ENCODE results near the gene SPTBN1. TPM values are rescaled to one million over a fixed set of nuclear protein-coding genes. Genes with fewer than 3 reads are reported as not detected.

The SPTBN1 gene
- total RNA-seq, 1 experiment from 2014 or later = 110 TPM

GRCh38 chr2:54555318-54555837 lies 99.3 kb downstream of the SPTBN1 start:
- DNase-seq (ENCODE audit: low read depth) = peak; percentile 86
- in situ Hi-C loops (cut with HindIII; ENCODE audit: low pct_unique_long_range_greater_than_20kb, low sequenced_read_pairs) = no loop called here

DNA sequence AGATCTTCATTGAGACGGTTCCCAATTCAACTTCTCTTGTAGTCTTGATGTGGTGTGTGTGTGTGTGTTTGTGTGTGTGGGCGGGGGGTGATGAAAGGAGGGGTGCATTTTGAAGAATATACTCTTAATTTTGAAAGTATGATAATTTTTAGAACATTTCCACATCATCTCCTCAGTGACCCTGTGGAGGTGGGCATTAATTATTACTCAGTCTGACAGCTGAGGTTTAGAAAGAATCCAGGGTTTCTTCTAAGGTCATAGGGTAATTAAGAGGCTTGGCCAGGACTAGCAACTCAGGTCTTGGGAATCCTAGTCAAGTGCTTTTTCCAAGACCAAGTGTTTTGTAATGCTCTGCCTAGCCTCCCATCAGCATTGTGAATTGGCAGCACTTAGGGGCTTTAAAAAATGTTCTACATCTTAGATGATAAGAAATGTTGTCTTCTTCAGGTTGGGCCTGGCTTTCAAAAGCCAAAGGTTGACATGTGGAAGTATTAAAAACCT lies 100.5 kb downstream of the SPTBN1 start:
- DNase-seq (ENCODE audit: low read depth) = peak; percentile 86
- in situ Hi-C loops (cut with HindIII; ENCODE audit: low pct_unique_long_range_greater_than_20kb, low sequenced_read_pairs) = no loop called here

DNA sequence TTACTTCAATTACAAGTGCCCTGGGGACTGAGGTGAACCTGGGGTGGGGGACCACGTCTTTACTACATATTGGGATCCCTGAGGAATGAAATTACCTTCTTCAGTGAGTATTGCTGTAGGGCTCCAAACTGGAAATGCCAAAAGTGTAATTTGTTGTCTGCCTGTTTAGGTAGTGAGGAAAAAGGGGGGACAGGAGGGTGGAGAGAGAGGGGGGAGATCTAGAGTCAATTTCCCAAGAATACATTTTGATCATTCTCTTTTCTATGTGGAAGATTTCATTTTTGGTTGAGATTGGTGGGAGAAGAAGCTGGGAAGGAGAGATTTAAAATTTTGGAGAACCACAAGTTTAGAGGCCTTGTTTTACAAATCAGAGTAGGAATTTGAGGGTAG lies 101.1 kb downstream of the SPTBN1 start:
- DNase-seq (ENCODE audit: low read depth) = no peak
- in situ Hi-C loops (cut with HindIII; ENCODE audit: low pct_unique_long_range_greater_than_20kb, low sequenced_read_pairs) = no loop called here

DNA sequence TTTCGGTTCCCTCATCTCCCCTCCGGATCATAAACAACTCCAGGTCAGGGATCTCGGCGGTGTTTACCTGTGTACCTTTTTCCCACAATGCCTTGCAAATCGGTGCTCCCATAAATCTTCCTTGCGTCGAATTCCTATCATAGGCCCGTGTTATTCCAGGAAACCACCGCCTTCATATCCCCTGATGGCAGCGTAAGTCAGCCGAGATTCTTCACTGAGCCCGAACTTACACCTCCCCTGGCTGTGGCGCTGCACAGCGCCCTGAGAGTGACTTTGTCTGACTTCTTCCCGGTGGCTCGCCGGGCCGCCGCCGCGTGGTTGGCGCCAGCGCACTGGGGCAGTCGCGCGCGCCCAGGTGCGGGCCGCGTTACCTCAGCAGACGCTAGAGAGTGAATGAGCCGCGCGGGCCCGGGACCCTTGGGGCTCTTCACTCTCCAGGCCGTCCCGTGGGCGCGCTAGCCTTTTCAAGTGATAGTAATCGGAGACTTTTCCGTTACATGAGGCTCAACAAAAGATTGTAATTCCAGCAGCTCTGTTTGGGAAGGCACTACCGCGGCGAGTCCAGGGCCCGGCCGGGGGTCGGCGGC lies 101.6 kb downstream of the SPTBN1 start:
- in situ Hi-C loops (cut with HindIII; ENCODE audit: low pct_unique_long_range_greater_than_20kb, low sequenced_read_pairs) = no loop called here

DNA sequence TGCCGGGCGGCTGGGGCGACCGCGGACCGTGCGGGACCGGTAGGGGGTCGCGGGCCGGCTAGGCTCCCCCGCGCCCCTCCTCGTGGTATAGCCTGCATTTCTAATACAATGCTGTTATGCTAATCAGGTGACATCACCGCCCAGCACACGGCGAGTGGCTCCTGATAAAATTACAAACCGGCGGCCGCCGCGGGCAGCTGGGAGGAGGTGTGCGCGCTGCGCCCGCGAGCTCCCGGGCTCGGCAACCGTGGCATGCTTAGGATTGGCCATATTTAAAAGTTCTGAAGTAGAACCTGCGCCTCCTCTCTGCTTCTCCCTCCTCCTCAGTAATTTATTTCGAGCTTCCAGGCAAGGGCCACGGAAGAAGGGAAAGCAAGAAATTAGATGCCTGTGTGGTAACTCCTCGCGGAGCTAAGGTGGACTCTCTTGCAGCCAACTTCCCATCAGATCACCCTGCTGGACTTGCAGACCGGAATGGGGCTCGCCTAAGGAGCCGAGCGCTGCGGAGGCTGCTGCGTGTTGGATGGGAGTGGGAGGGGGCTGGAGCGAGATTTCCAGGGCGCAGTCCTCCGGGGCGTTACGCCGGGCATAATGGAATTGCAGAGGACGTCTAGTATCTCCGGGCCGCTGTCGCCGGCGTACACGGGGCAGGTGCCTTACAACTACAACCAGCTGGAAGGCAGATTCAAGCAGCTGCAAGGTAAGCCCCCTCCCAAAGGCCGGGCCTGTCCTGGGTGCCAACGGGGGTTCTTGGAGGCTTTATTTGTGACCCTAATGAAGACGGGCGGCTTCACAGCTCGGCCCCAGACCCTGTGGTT lies 102.3 kb downstream of the SPTBN1 start:
- in situ Hi-C loops (cut with HindIII; ENCODE audit: low pct_unique_long_range_greater_than_20kb, low sequenced_read_pairs) = no loop called here
- DNase-seq (ENCODE audit: low read depth) = peak; percentile 67

More for the DNA sequence above, 101.6 kb downstream of the SPTBN1 start:
- no peak for DNase-seq (ENCODE audit: low read depth)

DNA sequence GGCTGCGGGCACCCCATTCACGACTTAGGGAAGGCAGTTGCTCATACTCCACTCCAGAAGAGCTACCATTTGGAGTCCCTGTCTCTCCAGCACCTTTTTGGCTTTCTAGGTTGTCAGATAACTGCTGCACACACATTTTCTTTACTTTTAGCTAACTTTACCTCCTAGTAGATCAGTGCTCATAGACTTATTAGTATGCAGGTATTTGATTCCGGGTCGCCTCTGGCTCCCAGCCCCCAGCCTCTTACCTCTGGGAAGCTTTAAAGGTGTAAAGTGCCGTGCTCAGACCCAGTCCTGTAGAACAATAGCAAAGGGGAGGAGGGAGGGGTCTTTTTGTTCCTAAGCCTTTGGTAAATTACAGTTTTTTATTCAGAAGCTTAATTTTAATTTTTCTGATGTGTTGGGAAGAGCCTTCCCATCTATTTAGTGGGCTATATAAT lies 102.9 kb downstream of the SPTBN1 start:
- in situ Hi-C loops (cut with HindIII; ENCODE audit: low pct_unique_long_range_greater_than_20kb, low sequenced_read_pairs) = no loop called here
- DNase-seq (ENCODE audit: low read depth) = peak; percentile 33

DNA sequence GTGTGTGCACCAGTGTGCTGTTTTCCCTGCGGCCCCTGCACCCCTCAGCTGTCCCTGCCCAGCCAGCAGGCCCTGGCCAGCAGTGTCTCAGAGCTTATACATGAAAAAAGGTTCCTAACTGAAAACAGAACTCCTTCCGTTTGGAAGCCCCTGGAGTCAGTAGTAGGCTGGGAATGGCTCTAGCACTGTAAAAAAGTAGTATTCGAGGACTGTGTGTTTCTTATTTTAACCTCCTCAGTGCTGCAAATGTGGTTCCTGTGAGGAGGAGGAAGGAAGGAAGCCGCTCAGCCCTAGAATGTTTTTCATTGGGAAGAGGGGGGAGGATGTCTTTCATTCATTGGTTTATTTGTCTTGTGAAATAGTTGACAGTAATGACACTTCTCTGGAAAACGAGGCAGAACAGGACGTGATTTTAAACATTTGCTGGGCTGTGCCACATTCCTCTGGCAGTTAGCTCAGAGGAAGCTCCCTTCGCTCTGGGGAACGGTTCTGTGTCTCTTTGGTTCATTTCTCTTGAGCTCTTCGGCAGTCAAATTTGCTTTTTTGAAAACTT lies 103.5 kb downstream of the SPTBN1 start:
- in situ Hi-C loops (cut with HindIII; ENCODE audit: low pct_unique_long_range_greater_than_20kb, low sequenced_read_pairs) = no loop called here
- DNase-seq (ENCODE audit: low read depth) = peak; percentile 92

- in situ Hi-C loops (cut with HindIII; ENCODE audit: low pct_unique_long_range_greater_than_20kb, low sequenced_read_pairs) = no loop called here
- DNase-seq (ENCODE audit: low read depth) = peak; percentile 76
These were observed 104.2 kb downstream of the SPTBN1 start for GRCh38 chr2:54560146-54560881.

- in situ Hi-C loops (cut with HindIII; ENCODE audit: low pct_unique_long_range_greater_than_20kb, low sequenced_read_pairs) = no loop called here
- no peak for DNase-seq (ENCODE audit: low read depth)
These were observed 104.9 kb downstream of the SPTBN1 start for GRCh38 chr2:54561010-54561409.

DNA sequence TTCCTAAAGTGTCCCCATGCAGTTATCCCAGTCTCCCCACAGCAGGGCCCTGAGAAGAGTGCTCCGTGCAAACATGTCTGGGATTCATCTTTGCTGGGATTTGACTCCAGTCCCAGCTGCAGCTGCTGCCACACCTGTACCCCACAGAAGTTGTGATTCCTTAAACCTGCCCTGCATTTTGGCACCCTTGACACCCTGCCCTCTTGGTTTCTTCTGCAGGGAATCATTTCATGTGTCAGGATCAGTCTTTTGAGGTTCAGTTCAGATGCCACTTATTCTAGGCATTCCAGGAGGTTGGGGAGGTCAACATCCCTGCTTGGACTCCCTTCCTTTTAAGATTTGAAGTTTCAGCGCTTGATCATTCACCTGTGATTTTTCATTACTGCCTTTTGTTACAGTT lies 108.3 kb downstream of the SPTBN1 start:
- no peak for DNase-seq (ENCODE audit: low read depth)
- in situ Hi-C loops (cut with HindIII; ENCODE audit: low pct_unique_long_range_greater_than_20kb, low sequenced_read_pairs) = no loop called here

DNA sequence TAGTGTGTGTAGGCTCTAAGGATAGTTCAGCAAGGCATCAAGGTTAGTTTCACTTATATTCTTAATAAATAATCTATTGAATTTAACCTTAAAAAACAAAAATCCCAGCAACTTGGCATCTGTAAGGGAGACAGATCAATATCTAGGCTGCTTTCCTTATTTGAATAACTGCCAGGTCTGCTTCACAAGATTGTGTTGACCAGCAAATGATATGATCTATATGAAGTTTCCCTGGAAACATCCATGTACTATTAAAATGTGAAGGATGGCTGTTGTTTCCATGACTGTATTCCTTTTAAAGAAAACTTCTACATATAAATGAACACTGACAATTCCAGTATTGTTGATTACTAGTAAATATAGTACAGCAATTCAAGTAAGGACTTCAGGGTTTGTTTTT lies 109.4 kb downstream of the SPTBN1 start:
- DNase-seq (ENCODE audit: low read depth) = no peak
- in situ Hi-C loops (cut with HindIII; ENCODE audit: low pct_unique_long_range_greater_than_20kb, low sequenced_read_pairs) = no loop called here

- no peak for DNase-seq (ENCODE audit: low read depth)
- in situ Hi-C loops (cut with HindIII; ENCODE audit: low pct_unique_long_range_greater_than_20kb, low sequenced_read_pairs) = no loop called here
These were observed 110.8 kb downstream of the SPTBN1 start for GRCh38 chr2:54566896-54567295.

- no peak for DNase-seq (ENCODE audit: low read depth)
- in situ Hi-C loops (cut with HindIII; ENCODE audit: low pct_unique_long_range_greater_than_20kb, low sequenced_read_pairs) = no loop called here
These were observed 112.8 kb downstream of the SPTBN1 start for GRCh38 chr2:54568876-54569321.

DNA sequence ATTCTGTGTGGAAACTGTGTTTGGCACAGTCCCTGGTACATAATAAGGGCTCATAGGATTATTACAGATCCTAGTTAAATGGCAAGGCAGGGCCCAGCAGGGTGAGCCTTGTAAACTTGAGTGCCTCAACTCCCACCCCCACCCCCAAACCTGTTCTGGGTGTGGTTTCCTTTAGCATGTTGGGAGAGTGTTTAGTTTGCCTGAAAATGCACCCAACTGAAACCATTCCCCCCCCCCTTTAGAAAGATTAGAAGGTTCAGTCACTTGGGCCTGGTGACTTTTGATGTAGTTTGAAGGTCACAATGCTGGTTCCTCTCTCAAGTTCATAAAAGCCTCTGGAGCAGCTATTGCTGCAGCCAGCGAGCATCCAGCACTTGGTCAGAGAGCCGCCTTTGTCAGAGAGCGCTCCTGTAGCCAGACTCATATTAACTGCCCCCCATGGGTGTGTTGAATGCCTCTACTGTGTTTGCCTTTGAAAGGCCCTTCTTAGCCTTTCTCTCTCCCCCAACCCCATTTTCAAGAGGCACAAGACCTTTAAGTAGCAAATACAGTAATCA lies 113.7 kb downstream of the SPTBN1 start:
- in situ Hi-C loops (cut with HindIII; ENCODE audit: low pct_unique_long_range_greater_than_20kb, low sequenced_read_pairs) = no loop called here
- DNase-seq (ENCODE audit: low read depth) = peak; percentile 23

DNA sequence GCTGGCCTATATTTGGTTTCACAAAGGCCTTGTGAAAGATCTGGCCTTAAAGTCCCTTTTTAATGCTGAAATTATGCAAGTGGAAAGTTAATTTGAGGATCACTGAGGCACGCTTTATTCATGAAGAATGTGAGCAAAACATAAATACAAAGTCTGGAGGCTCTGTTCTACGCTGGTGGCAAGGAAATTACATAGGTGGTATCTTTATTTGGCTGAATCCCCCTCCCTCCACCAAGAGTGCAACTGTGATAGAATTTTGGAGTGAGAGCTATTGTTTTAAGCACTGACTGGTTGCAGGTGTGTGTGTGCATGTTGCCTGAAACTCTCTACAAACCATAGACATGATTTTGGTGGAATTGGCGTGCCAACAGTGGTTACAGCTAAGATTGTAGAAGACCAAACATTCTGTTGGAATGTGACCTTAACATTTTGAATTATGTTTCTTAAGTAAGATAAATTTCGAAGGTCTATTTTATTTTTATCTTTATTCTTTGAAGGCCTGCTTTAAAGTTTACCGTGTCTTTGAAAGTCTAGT lies 114.3 kb downstream of the SPTBN1 start:
- DNase-seq (ENCODE audit: low read depth) = no peak
- in situ Hi-C loops (cut with HindIII; ENCODE audit: low pct_unique_long_range_greater_than_20kb, low sequenced_read_pairs) = no loop called here

- DNase-seq (ENCODE audit: low read depth) = peak; percentile 77
- in situ Hi-C loops (cut with HindIII; ENCODE audit: low pct_unique_long_range_greater_than_20kb, low sequenced_read_pairs) = no loop called here
These were observed 115.0 kb downstream of the SPTBN1 start for GRCh38 chr2:54570925-54571694.

GRCh38 chr2:54572262-54572635 lies 116.1 kb downstream of the SPTBN1 start:
- in situ Hi-C loops (cut with HindIII; ENCODE audit: low pct_unique_long_range_greater_than_20kb, low sequenced_read_pairs) = no loop called here

More at GRCh38 chr2:54572262-54572635, 116.1 kb downstream of the SPTBN1 start:
- DNase-seq (ENCODE audit: low read depth) = peak; percentile 89
